ENCODE measurements around the gene MREG.
"Not testable (repeated sequence)": the region's sequence is repeated elsewhere in the genome, so short reads cannot be mapped to it uniquely, and the experiment has no call there.

MREG gene

DNA sequence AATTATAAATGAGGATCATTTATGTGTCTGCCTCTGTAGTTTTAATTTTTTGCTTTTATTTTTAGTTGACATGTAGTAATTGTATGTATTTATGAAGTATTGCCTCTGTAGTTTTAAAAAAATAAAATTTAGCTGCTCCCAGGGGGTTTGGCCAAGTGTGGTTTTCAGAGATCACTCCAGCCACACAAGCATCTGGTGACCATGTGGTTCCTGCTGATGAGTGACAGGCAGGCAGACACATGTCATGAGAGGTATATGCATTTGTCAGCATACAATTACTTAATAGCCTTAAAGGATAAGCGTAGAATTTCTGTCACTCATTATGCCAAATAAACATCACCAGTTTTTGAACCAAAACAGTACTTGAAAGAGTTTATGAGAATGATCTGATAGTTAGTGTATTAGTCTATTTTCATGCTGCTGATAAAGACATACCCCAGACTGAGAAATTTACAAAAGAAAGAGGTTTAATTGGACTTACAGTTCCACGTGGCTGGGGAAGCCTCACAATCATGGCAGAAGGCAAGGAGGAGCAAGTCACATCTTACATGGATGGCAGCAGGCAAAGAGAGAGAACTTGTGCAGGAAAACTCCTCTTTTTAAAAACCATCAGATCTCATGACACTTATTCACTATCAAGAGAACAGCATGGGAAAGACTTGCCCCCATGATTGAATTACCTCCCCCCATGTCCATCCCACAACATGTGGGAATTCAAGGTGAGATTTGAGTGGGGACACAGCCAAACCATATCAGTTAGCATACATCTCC is 29.6 kb downstream of the MREG start:
- DNase-seq, result no peak

DNA sequence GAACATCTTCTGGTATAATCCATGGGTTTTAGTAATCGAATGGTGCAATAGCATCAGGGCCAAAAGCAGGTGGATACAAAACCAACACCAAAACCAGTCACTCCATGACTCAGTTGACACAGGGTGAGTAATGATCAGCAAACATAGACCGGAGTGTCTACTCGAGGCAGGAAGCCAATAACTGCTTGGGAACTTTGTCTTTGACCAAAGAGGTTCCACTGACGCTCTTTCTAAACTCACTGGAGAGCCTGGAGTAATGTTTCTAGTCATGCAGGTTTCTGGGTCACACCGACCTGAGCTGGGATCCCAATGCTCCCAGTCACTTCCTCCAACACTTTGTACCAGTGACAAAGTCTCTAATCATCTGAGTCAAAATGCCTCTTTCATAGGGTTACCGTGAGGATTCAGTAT is 30.9 kb downstream of the MREG start:
- DNase-seq, result no peak

DNA sequence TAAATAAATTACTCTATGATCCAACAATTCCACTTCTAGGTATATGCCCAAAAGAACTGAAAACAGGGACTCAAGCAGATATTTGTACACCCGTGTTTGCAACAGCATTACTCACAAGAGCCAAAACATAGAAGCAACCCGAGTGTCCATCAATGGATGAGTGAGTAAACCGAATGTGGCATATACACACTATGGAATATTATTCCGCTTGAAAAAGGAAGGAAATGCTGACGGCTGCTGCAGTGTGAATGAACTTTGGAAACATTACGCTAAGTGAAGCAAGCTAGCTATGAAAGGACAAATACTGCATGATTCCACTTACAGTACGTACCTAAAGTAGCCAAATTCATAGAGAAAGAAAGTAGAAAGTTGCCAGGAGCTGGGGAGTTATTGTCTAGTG is 32.2 kb downstream of the MREG start:
- DNase-seq, result no peak

DNA sequence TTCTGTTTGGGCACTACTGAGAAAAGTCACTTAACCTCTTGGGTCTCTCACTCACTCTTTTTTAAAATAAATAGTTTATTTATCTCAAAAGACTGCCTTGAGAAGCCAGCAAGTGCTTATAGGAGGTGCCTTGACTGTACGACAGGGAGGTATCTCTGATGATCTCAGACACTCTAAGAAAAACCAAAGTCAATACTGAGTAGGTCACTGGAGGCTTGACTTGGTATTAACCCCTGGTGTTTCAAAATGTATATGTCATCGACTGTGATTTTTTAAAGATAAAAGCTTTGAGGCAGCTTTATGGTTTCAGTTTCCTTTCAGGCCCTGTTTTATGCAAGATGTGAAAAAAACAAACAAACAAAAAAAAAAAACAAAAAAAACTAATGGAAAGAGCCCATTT is 33.7 kb downstream of the MREG start:
- DNase-seq, result no peak

DNA sequence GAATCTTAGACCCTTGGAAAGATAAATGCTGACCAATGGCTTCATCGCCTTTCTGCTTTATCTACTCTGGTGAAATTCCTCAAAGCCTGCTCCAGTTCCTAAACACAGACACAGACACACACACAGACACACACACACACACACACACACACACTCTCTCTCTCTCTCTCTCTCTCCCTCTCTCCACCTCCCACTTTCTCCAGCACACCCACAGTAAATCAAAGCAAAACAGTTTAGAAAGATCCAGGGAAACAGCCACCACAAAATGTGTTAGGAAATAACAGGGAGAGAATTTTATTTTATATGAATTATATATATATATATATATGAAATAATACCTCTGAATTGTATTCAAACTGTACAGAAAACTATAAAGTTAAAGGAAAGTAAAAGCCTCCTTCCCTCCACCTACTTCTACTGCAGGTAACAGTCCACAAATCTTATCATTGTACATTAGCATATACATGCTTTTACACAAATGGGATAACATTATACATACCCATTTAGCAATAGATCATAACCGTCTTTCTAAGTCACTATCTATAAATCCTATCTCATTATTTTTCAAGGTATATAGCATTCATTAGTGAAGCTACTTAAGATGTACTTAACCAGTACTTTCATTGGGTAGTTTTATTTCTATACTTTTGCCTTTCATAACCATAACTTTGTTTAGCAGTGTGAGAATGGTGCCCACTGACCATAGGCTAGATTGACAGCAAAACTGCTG is 38.5 kb downstream of the MREG start:
- no peak for DNase-seq

DNA sequence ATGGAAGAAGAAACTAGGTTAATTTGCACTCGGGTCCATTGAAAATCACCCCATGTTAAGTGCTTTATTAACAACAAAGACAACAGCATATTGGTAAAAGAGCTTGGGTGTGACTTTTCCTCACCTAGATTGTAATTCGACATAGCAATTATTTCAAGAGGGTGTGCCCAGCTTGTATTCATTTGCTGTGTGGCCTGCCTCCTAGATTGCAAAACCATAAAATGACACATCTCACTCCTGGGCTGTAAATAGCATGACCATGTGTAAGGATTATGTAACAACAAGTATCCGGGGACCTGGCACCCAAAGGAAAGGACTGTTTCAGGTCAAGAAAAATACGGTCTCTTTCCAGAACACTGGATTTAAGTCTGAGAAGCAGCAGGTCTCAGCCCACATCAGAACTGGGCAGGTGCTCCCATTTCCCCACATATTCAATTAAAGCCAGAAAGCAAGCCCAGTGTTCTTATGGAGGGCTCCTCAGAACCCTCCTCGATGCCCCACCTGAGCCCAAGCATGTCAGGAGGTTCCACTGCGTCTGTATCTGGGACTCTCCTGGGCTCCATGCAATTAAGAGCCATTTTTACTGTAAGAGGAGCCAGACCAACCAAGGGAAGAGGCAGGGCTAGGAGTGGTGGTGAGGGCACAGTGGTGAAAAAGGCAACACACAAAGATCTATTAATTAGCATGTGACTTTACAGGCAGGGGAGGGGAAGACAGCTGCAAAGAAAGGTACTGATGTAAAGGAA is 39.2 kb downstream of the MREG start:
- DNase-seq, result no peak

DNA sequence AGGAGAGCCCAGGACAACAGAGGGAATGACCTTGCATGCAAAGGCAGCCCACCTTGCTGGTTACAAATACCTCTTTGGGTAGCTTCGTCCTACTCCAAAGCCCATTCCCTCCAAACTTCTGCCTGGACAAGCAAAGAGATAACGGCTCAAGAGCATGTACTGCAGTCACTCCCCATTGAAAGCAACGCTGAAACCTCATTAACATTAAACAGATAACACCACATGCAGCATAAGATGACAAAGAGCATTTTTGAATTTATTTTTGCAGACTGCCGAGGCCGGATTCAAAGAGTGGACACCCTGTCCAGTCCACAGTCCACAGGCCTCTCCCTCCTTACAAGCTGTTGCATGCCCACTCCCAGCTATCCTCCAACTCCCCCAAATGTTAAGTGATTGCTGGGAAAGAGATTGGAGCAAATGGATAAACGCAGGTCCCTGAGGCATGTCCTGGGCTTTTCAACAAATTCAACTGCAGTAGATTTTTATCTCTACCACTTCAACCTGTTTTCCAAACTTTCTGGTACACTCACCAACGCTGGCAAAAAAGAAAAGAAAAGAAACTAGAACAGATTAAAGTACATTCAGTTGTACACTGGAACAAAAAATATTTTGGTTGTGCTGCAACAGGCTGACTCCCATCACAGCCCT is 40.1 kb downstream of the MREG start:
- no peak for DNase-seq

DNA sequence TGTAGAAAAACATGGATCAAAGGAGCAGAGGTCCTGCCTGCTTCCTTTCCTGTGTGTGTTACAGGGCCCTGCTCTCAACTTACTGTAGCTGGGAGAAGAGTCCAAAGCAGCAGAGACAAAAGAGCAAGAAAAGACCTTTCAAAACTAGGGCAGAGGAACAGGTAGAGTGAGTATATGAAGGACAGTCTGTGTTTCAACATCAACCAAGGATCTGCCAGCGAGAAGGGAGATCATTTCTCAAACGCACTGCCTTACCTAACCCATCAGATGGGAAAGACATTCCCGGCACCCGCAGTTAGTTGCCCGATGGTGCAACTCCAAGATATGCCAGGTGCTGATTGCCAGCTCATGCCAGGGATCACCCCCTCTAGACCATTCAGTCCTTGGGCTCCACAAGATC is 41.7 kb downstream of the MREG start:
- no peak for DNase-seq

DNA sequence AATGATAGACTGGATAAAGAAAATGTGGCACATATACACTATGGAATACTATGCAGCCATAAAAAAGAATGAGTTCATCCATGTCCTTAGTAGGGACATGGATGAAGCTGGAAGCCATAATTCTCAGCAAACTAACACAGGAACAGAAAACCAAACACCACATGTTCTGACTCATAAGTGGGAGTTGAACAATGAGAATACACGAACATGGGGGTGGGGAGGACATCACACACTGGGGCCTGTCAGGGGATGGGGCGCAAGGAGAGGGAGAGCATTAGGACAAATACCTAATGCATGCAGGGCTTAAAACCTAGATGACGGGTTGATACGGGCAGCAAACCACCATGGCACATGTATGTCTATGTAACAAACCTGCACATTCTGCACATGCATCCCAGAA is 42.5 kb downstream of the MREG start:
- DNase-seq, result not testable (repeated sequence)

DNA sequence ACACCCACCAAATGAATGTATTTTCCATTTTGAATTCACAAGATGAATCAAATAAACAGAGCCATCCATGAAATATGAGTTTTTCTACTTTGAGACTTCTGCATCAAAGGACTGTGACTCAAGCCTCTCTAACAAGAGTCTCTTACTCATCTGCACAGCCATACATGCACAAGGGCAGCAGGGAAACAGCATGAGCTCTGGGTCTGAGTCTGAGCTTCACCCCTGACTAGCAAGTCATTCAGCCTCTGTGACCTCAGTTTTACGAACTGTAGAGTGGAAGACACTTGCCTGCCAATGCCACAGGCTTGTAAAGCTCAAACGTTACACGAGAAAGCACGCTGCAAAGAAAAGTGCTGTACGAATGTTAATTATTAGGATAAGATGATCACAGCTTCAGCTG is 42.9 kb downstream of the MREG start:
- DNase-seq, result no peak

DNA sequence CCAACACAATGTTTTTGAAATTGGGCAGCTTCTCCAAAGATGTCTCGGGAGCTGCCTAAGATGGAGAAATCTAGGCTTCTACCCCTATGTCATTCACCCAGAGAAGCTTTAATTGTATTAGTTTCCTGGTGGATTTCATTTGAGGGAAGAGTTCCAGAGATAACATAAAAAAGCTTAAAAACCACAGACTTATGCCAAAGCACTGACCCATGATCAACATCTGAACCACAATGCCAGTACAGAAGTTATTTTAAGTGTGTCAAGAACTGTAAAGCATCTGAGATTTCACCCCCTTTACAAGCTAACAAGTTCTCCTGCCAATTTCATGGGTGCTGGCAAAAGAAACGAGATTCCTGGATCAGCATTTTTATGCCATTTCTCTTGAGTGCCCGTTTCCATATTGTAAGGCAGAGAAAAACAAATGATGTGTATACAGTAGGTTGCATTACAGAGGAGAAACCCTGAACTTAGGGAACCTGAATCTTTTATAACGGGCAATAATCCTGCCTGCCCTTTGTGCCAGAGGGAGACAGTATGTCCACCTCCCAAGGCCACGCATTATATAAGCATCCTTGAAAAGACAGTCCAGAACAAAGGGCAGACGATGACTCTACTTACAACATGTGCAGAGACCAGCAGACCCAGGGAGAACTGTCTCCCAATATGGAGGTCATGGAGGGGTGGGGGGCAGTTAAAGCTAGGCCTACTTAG is 44.1 kb downstream of the MREG start:
- DNase-seq, result no peak

DNA sequence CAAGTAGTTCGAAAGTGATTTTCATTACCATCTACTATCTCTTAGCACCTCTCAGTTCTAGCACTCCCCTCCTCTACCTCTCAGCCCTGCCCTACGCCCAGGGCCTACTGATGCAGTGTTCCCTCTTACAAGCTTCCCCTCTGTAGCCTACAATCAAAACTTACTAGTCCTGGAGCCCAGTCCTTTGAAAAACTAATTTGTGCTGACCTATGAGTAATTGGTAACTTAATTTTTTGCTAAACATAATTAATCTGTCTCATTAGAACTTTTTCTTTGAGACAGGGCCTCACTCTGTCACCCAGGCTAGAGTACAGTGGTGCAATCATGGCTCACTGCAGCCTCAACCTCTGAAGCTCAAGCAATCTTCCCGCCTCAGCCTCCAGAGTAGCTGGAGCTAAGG is 44.9 kb downstream of the MREG start:
- no peak for DNase-seq

DNA sequence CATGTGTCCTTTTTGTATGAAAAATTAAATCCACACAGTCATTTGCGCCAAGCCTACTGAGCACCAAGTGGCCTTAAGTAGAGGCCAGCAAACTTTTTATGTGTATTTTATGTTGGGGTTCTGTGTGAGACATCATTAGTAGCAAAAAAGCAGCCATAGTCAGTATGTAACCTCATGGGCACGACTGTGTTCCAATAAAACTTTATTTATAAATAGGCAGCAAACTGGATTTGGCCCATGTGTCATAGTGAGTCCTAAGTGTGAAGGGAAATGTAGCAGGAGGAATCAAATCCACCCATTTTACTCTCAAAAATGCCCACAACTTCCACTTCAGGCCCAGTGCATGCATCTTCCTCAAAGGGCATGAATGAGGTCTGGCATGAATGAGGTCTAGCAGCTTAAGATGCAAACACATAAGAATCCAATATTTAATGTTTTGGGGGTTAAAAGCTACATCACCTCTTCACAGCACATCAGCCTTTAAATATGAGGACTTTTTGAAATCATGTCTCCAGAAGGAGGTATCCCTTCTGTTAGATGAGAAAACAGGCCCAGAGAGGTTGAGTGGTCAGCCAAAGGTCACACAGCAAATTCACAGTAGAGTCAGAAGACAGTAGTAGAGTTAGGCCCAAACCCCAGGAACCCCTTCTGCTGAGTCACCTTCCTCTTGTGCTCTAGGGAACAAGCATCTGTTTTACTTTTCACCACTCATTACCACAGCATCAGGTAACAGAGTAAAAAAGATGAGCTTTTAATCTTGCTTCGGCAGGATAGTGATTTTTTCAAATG is 45.6 kb downstream of the MREG start:
- DNase-seq, result no peak

DNA sequence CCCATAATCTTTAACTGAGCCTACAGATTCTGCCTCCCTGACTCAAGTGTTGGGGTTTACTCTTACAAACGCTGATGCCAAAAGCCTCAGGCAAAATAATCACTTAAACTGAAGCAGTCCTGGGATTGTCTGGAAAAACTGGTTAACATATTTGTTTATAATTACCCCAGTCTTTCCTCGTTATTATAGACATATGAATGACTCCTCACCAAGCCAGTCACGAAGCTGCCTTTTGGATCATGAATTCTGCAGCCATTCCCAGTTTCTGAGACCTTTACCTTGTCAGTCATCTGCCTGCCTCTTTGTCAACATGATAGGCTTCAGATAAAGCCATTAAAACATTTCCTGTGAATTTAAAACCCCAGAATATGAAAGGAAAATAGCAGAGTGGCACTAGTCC is 46.4 kb downstream of the MREG start:
- no peak for DNase-seq

DNA sequence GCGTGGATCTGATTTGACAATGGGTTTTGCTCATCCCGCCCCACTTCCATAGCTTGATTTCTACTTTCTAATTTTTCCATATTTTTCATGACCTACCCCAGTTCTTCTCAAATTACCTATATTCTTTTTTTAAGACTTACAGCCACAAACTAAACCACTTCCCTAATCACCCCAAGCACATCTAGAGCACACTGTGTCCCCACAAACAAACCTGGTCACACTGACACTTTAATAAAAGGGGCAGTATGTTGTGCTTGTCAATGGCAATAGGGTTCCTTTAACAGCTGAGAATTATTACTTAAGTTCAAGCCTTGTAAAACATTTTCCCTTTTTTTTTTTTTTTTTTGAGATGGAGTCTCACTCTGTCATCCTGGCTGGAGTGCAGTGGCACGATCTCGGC is 47.1 kb downstream of the MREG start:
- DNase-seq, result no peak

DNA sequence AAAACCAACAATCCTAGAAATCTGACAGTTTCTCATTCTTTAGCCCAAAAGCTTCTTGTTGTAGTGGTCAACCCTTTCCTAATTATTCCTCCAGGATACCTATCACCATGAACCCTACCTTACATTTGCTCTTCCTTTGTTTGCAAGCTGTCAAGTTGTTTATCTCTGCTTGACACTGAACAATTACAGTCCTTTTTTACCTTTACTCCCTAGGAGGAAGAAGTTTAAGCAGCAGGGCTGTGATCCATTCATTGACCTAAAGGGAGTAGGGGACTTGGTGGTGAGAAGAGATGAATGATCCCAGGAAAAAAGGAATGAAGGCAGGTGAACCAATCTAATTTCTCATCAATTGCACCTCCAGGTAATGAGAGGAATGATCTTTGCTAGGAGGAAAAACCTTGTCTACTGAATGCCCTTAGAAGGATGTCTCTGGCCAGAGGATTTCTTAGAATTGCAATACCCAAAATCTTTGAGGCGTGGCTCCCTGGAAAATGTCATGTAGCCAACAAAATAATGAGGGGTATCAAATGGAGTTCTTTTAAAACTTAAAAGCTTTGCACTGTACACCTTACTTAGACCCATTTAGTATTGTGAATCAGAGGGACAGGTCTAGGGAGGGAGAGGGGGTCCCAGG is 47.7 kb downstream of the MREG start:
- no peak for DNase-seq

DNA sequence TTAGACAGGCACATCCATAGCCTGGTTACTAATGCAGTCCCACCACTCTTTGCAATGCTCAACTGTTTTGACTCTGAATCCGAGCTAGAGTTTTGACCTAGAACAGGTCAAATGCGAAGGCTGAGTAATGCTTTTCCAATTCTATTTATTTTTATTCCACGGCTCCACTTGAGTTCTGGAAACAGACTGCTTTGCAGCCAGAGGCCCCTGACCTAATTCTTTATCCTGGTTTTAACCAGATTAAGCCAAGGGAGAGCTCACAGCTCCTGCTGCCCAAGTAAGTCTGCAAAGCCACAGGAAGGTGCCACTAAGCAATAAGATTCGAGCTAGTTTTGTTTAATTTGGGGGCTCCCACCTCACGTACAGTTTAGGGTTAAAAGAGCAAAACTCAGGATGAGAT is 51.4 kb downstream of the MREG start:
- DNase-seq, result no peak

DNA sequence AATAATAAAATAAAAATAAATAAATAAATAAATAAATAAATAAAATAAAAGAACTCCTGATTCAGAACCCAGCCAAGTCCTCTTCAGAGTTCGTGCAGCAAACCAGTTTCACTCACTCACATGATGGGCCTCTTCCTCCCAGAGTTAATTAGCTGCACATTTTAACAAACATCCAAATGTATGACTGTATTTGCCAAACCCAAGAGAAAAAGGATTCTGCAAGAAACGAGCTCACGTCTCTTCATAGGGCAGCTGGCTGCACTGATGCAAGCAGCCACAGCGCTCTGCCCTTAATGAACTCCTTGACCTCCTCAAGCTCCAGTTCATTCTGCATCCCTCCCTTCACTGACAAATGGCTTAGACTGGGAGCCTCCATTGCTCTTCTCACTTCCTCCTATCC is 55.1 kb downstream of the MREG start:
- no peak for DNase-seq

DNA sequence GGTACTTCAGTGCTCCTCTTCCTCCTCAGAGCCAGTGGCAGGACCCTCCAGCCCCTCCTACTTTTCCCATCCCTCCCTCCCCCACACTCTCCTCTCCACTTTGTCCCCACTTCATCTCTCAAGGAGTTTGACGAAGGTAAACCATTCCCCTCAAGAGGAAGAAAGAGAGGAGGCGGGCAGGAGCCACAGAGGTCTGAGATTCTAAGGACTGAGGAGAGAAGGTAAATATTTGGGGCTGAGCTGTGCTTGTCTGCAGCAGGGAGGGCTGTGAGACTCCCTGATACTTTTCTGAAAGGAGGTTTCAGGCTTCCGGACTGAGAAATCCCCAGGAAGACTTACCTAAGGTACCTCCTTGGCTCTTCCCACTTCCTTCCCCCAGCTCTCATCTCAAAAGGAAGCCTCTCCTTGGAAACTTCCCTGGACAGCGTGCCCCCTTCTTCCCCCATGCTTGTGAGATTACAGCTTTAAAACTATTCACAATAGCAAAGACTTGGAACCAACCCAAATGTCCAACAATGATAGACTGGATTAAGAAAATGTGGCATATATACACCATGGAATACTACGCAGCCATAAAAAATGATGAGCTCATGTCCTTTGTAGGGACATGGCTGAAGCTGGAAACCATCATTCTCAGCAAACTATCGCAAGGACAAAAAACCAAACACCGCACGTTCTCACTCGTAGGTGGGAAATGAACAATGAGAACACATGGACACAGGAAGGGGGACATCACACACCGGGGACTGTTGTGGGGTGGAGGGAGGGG is 55.8 kb downstream of the MREG start:
- not testable (repeated sequence) for DNase-seq

DNA sequence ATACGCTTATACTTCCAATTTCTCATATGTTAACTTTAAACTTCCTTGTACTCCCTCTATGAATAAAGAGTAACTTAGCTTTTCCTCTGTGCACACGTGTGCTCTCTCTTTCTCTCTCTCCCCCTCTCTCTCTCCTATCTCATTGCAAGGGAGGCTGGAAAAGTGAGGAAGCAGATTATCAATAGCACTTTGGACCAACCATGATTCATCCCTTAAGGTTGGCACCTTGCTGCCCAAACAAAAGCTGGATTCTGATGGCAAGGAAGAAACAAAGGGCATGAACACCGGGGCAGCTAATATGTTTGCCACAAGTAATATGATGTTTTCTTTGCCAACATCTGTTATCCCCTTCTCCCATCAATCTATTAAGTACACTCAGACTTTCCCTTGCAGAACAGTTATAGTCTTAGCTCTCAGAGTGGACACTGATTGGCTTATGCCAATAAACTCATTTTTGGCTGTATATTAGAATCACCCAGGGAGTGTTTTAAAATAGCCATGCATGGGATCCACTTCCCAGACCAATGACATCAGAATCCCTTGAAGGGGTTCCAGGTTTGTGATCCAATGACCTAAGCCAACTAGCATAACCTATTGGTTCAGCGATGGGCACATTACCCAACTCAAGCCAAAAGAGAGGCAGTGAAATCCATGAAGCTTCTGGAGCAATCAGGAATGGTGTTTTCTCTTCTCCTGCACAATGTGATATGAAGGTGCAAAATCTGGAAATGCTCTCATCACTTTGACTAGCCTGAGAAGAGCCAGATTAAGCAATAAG is 60.3 kb downstream of the MREG start:
- no peak for DNase-seq

Measured in DMS79 (cell line).